HG02885 (cell line): ENCODE data around the gene WNT16.
"Not testable (repeated sequence)": the region's sequence is repeated elsewhere in the genome, so short reads cannot be mapped to it uniquely, and the experiment has no call there.

Experiments used
- ATAC-seq: cut with Tn5 transposase; IDR thresholded peaks from one replicate; pipeline ENCODE4 v1.9.1; 2021; ENCODE audit warnings: mild to moderate bottlenecking; ENCODE audit not compliant: unreplicated experiment, poor library complexity

WNT16 gene

GRCh38 chr7:121328508-121329190 is at the start of gene WNT16:
Gene WNT16, plus strand, starts transcription at chr7:121329000. Its CDS starts 293 bp downstream, at chr7:121329293.
- ATAC-seq = no peak

DNA sequence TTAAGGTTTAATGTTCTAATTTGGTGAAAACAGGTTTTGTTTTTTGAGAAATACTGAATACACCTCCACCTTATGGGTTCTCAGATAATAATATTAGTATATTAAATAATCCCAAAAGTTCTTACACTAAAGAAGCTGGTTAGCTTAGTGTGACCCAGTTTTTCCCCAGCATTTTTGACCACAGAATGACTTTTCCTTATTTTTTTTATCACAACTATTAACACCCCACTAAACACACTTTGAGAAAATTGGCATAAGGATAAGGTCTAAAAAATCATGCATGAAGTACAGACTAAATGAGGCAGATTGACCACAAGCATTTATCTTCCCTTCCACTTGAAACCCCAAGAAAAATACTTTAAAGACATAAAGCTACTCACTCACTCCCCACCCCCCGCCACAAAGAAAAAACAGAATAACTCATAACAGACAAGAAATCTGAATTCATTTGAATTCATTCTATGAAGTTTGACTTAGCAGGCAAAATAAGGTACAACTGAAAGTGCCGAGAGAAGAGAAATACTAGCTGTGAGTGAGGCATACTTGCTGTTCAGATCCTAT is 49.7 kb upstream of the WNT16 start:
- no peak for ATAC-seq

- ATAC-seq = no peak
These were observed 49.0 kb upstream of the WNT16 start for GRCh38 chr7:121279822-121280221.

DNA sequence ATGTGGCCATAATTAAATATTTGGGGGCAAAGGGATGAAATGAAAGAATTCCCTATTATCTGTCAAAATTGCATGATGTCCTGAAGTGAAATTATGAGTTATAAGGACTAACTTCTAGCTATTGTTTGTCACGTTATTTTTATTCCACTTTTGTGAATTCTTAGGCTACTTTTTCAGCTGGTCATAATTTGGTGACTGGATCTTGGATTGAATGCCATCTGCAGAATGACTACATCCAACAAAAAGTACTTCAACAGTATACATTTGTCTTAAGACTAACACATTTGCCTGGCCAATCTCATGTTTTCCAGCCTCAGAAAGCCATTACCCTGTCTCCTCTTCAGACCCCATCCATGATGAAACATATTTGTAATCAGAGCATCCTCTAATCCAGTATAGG is 48.1 kb upstream of the WNT16 start:
- ATAC-seq = no peak

DNA sequence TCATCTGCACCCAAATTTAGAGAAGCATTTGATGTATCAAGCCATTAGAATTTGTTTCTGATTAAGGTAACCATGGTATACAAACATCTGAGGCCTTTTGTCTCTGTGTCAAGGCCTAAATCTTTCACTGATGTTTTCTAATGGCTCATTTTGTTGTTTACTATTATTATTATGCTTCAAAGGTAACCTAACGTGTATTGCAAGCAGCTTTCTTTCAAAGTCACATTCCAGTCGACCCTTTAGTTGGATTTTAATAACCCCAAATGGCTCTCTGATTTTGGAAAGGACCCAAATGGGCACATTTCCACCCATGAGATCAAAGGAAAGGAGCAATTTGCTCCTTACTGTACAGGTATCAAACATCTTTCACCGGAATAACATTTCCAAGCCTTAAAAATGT is 46.7 kb upstream of the WNT16 start:
- no peak for ATAC-seq

DNA sequence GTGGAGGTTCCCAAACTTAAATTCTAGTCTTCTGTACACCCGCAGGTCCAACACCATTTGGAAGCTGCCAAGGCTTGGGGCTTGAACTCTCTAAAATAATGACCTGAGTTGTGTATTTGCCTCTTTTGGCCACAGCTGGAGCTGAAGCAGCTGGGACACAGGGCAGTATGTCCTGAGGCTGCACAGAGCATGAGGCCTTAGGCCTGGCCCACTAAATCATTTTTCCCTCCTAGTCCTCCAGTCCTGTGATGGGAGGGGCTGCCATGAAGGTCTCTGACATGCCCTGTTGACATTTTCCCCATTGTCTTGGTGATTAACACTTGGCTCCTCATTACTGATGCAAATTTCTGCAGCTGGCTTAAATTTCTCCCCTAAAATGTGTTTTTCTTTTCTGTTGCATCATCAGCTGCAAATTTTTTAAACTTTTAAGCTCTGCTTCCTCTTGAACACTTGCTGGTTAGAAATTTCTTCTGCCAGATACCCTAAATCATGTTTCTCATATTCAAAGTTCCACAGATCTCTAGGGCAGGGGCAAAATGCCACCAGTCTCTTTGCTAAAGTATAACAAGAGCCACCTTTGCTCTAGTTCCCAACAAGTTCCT is 43.6 kb upstream of the WNT16 start:
- no peak for ATAC-seq

GRCh38 chr7:121286186-121286585 is 42.6 kb upstream of the WNT16 start:
- ATAC-seq = no peak

- ATAC-seq = no peak
These were observed 41.8 kb upstream of the WNT16 start for GRCh38 chr7:121286742-121287734.

DNA sequence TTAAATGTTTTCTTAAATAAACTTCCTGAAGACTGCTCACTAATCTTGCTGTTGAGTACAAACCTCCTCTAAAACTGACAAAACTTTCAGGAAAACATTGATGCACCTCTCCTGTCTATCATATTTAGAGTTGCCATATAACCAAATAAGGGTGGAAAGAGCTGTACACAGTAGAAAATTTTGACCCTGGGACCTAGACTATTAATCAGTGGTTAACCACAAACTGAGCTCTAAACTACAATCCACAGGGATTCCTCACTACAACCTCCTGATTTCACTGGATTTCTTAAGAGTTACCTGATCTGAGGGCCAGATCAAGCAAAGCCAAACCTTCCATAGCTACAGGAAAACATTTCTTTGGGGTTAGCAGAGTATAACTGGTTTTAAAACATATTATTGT is 39.9 kb upstream of the WNT16 start:
- ATAC-seq = no peak

DNA sequence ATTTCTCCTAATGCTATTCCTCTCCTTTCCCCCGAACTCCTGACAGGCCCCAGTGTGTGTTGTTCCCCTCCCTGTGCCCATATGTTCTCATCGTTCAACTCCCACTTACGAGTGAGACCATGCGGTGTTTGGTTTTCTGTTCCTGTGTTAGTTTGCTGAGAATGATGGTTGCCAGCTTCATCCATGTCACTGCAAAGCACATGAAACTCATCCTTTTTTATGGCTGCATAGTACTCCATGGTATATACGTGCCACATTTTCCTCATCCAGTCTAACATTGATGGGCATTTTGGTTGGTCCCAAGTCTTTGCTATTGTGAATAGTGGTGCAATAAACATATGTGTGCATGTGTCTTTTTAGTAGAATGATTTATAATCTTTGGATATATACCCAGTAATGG is 38.9 kb upstream of the WNT16 start:
- not testable (repeated sequence) for ATAC-seq

DNA sequence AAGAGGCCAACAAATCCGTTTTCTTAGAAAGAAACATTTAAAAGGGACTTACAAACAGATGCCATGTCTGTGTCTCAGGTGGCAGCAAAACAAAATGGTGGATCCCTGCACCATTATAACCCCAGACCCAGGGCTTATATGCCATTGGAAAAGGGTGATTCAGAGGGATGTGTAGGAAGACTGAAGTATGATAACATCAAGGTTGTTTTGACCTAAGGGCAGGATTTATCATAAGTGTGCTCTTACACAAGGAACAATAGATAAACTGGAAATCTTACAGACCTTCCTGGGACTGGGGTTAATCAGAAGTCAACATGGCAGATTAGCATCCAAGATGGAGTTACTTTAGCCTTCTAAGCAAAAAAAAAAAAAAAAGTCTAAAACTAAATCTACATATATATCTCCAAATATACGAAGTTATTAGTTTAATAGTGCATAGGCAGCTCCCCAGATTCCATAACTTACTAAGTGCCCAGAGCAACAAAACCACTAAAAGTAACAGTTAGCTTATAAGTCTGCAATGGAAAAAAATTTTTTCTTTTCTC is 34.3 kb upstream of the WNT16 start:
- ATAC-seq = no peak

- ATAC-seq = no peak
These were observed 31.0 kb upstream of the WNT16 start for GRCh38 chr7:121297843-121298242.

DNA sequence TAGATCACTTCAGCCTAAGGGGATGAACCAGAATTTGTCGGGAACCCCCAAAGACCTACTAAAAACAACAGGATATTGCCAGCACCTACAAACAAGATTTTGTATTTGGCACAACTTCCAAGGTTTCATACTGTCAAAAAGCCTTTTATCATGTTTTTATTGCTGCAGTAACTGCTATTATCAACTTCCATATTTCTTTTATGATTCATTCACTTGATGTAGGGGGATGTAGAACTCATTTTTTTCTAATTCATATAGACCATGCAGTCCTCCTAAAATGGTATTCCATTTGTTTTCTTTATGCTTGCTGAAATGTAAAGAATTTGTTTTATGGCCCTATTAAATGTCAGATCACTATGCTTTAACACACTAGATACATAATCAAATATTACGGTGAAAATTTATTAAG is 30.0 kb upstream of the WNT16 start:
- ATAC-seq = no peak

DNA sequence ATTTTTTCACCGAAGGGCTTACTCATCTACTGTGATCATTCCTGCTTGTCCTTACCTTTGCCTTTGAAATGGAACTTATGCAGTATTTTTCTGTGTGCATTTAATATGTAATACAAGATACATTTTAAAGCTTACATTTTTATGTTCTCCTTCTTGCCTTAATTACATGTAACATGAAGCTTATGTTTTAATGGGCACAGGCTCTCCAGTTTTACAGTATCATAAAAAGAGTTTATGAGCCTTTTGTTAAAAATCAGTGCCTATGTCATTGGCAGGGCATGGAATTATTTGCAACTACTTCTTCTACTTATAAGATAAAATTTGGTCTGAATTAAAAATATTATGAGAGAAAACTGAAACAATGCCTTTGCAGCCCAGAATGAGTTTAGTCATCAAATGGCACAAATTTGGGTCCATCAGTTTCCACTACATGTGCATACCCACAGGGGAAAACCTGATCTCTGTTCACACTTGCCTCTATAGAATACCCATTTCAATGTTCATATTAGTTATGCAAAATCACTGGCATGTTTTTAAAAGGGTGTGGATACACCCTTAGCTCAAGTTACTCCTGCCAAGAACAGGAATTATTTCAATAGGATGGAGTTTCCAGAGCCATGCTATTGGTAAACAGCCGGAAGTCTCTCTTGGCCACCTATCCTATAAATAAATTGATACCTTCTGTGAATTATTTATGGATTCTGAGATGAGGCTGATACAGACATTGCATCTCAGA is 27.9 kb upstream of the WNT16 start:
- no peak for ATAC-seq

DNA sequence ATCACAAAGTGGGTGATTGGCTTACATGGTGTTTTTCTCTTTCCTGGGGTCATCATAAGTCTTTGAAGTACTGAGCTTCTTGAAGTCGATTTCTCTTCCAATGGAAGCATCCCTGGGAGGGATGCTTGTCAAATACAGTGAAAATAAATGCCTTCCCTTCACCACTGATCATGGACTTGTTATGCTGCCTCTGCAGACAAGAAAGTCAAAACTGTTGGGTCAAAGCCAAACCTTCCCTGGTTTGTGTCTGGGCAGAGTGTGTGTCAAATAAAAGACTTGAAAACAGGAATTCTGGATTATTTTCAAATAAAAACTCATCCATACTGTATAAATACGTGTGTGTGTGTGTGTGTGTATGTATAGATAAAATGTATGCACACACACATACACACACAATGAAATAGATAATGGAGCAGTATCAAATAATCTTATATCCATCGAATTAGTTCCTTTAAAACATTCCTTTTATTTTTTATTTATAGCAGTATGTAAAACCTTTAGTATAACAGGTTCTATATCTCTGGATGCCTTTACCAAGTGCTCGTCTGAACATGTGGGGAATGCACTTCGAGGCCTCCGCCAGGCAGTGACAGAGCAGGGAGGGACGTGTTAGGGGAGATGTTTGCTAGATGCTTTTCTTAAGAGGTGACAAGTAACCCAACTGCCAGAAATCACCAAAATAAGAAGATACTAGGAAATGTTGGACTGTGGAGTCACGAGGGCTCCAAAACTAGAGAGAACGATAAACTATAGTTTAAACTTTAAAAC is 27.2 kb upstream of the WNT16 start:
- ATAC-seq = no peak

DNA sequence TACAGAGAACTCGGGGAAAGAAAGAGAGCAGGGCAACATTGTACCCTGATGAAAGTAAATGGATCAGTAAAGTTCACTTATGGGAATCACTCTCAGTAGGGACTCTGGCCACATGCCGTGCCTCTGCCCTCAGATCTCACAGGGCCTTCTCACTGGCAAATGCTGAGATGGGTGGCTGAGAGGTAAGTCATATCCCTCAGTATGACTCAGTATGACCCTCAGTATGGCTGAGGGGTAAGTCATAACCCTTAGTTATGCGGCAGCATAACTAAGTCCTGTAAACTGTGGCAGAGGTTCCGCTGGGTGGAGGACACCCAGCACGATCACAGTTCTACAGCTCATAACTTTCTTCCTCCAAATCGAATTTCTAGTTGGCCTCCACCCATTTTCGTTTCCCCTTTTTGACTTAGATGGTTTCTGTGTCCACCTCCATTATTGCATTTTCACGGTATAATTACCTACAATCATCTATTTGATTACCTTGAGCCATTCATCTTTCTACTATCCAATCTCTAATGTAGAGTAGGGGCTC is 26.5 kb upstream of the WNT16 start:
- ATAC-seq = peak; percentile 90

DNA sequence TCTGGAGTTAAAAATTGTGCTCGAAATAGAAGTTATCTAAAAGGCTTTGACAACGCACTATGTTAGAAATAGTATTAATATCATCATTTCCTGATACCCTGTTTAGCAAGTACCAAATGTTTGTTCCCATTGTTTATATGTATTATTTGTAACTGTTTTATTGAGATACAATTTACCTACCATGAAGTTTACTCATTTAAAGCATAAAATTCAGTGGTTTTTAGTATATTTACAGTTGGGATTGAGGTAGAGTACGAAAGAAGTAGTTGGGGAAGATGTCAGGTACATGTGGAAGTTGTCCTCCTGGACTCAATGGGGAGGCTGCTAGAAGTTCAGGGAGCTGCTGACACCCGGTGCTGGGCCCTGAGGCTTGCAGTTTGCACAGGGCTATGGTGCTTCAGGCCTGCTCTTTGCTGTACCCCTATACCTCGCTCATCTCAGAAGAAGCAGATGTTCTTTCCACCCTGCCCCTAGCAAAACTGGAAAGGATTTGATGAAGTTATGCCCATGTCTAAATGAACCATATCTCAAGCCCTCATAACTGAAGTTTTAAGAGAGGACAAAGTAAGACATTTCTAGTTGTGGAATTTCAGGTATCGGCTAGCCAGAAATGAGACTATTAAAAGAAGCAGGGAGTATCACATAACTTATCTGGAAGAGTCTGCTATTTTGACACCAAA is 25.2 kb upstream of the WNT16 start:
- ATAC-seq = no peak

GRCh38 chr7:121304102-121304658 is 24.6 kb upstream of the WNT16 start:
- no peak for ATAC-seq
